Measurements from ENCODE around the gene MDH1B.

Gene MDH1B

GRCh38 chr2:206797376-206797775 is 32.2 kb upstream of the MDH1B start:
- no peak for ATAC-seq (replicated peaks; ENCODE audit: extremely low read depth, poor library complexity, severe bottlenecking)

GRCh38 chr2:206792645-206793044 is 27.5 kb upstream of the MDH1B start:
- no peak for DNase-seq (ENCODE audit: low spot score in 2 of 2)
- Mint-ChIP-seq H3K4me1 (no peaks in the 10 kb centered on the region), H3K9me3 (no peaks in the 10 kb centered on the region), H3K4me3 (no peak overlapping the region), H3K36me3 (ENCODE audit: insufficient read depth) (peaks cover 47% of the 10 kb centered on the region), H3K27ac (ENCODE audit: low read depth) (no peak overlapping the region), H3K27me3 (no peaks in the 10 kb centered on the region)
- ATAC-seq (replicated peaks; ENCODE audit: extremely low read depth, poor library complexity, severe bottlenecking) = no peak

More at GRCh38 chr2:206797376-206797775, 32.2 kb upstream of the MDH1B start:
- peaks cover 9% of the 10 kb centered on the region for H3K4me1 Mint-ChIP-seq
- no peak overlapping the region for H3K27ac Mint-ChIP-seq (ENCODE audit: low read depth)
- no peak for DNase-seq (ENCODE audit: low spot score in 2 of 2)
- H3K36me3 Mint-ChIP-seq (ENCODE audit: insufficient read depth) = peaks cover 10% of the 10 kb centered on the region
- no peaks in the 10 kb centered on the region for H3K27me3 Mint-ChIP-seq
- no peaks in the 10 kb centered on the region for H3K9me3 Mint-ChIP-seq
- H3K4me3 Mint-ChIP-seq = no peak overlapping the region

GRCh38 chr2:206790311-206790935 is 25.3 kb upstream of the MDH1B start:
- peak overlapping the region; percentile 62 for H3K27ac Mint-ChIP-seq (ENCODE audit: low read depth)
- H3K4me3 Mint-ChIP-seq = no peak overlapping the region
- no peak for DNase-seq (ENCODE audit: low spot score in 2 of 2)
- no peaks in the 10 kb centered on the region for H3K27me3 Mint-ChIP-seq
- H3K9me3 Mint-ChIP-seq = no peaks in the 10 kb centered on the region
- H3K4me1 Mint-ChIP-seq = no peaks in the 10 kb centered on the region
- H3K36me3 Mint-ChIP-seq (ENCODE audit: insufficient read depth) = peaks cover 57% of the 10 kb centered on the region
- ATAC-seq (replicated peaks; ENCODE audit: extremely low read depth, poor library complexity, severe bottlenecking) = no peak

GRCh38 chr2:206784559-206785353 is 19.6 kb upstream of the MDH1B start:
- peaks cover 8% of the 10 kb centered on the region for H3K9me3 Mint-ChIP-seq
- no peak overlapping the region for H3K4me3 Mint-ChIP-seq
- peaks cover 58% of the 10 kb centered on the region for H3K36me3 Mint-ChIP-seq (ENCODE audit: insufficient read depth)
- H3K4me1 Mint-ChIP-seq = peaks cover 21% of the 10 kb centered on the region
- ATAC-seq (replicated peaks; ENCODE audit: extremely low read depth, poor library complexity, severe bottlenecking) = no peak
- no peaks in the 10 kb centered on the region for H3K27me3 Mint-ChIP-seq
- no peak for DNase-seq (ENCODE audit: low spot score in 2 of 2)
- H3K27ac Mint-ChIP-seq (ENCODE audit: low read depth) = no peak overlapping the region

GRCh38 chr2:206783718-206784117 is 18.6 kb upstream of the MDH1B start:
- peaks cover 54% of the 10 kb centered on the region for H3K36me3 Mint-ChIP-seq (ENCODE audit: insufficient read depth)

GRCh38 chr2:206780671-206781070 is 15.5 kb upstream of the MDH1B start:
- H3K36me3 Mint-ChIP-seq (ENCODE audit: insufficient read depth) = peaks cover 44% of the 10 kb centered on the region
- H3K4me3 Mint-ChIP-seq = no peak overlapping the region
- no peak for ATAC-seq (replicated peaks; ENCODE audit: extremely low read depth, poor library complexity, severe bottlenecking)
- H3K9me3 Mint-ChIP-seq = peaks cover 12% of the 10 kb centered on the region
- peak overlapping the region; percentile 37 for H3K27ac Mint-ChIP-seq (ENCODE audit: low read depth)
- no peak for DNase-seq (ENCODE audit: low spot score in 2 of 2)
- H3K4me1 Mint-ChIP-seq = peaks cover 41% of the 10 kb centered on the region
- H3K27me3 Mint-ChIP-seq = no peaks in the 10 kb centered on the region

More at GRCh38 chr2:206783718-206784117, 18.6 kb upstream of the MDH1B start:
- Mint-ChIP-seq H3K27ac (ENCODE audit: low read depth) (no peak overlapping the region), H3K27me3 (no peaks in the 10 kb centered on the region), H3K4me1 (peaks cover 31% of the 10 kb centered on the region), H3K4me3 (no peak overlapping the region), H3K9me3 (peaks cover 12% of the 10 kb centered on the region)
- DNase-seq (ENCODE audit: low spot score in 2 of 2) (no peak), ATAC-seq (replicated peaks; ENCODE audit: extremely low read depth, poor library complexity, severe bottlenecking) (no peak)

GRCh38 chr2:206776432-206776831 is 11.3 kb upstream of the MDH1B start:
- H3K4me1 Mint-ChIP-seq = peaks cover 45% of the 10 kb centered on the region
- peaks cover 12% of the 10 kb centered on the region for H3K9me3 Mint-ChIP-seq
- no peak for ATAC-seq (replicated peaks; ENCODE audit: extremely low read depth, poor library complexity, severe bottlenecking)
- no peak for DNase-seq (ENCODE audit: low spot score in 2 of 2)
- H3K27ac Mint-ChIP-seq (ENCODE audit: low read depth) = peak overlapping the region; percentile 51
- no peaks in the 10 kb centered on the region for H3K27me3 Mint-ChIP-seq
- H3K4me3 Mint-ChIP-seq = no peak overlapping the region
- H3K36me3 Mint-ChIP-seq (ENCODE audit: insufficient read depth) = peaks cover 52% of the 10 kb centered on the region

- Mint-ChIP-seq H3K27me3 (no peaks in the 10 kb centered on the region), H3K4me3 (no peak overlapping the region), H3K36me3 (ENCODE audit: insufficient read depth) (peaks cover 52% of the 10 kb centered on the region), H3K9me3 (peaks cover 5% of the 10 kb centered on the region), H3K27ac (ENCODE audit: low read depth) (no peak overlapping the region), H3K4me1 (peaks cover 39% of the 10 kb centered on the region)
- ATAC-seq (replicated peaks; ENCODE audit: extremely low read depth, poor library complexity, severe bottlenecking) = no peak
- no peak for DNase-seq (ENCODE audit: low spot score in 2 of 2)
Observed at GRCh38 chr2:206774871-206775270, 9.7 kb upstream of the MDH1B start.

- Mint-ChIP-seq H3K4me1 (peaks cover 16% of the 10 kb centered on the region), H3K4me3 (no peak overlapping the region), H3K27me3 (no peaks in the 10 kb centered on the region), H3K36me3 (ENCODE audit: insufficient read depth) (peaks cover 22% of the 10 kb centered on the region), H3K9me3 (no peaks in the 10 kb centered on the region), H3K27ac (ENCODE audit: low read depth) (peak overlapping the region; percentile 91)
- DNase-seq (ENCODE audit: low spot score in 2 of 2) (no peak), ATAC-seq (replicated peaks; ENCODE audit: extremely low read depth, poor library complexity, severe bottlenecking) (no peak)
Observed at GRCh38 chr2:206766057-206766930, 1.2 kb upstream of the MDH1B start.

- ATAC-seq (replicated peaks; ENCODE audit: extremely low read depth, poor library complexity, severe bottlenecking) = no peak
- no peak for DNase-seq (ENCODE audit: low spot score in 2 of 2)
- Mint-ChIP-seq H3K4me3 (no peak overlapping the region), H3K27me3 (no peaks in the 10 kb centered on the region), H3K27ac (ENCODE audit: low read depth) (peak overlapping the region; percentile 91), H3K4me1 (peaks cover 16% of the 10 kb centered on the region), H3K36me3 (ENCODE audit: insufficient read depth) (peaks cover 14% of the 10 kb centered on the region), H3K9me3 (no peaks in the 10 kb centered on the region)
Observed at GRCh38 chr2:206764673-206765241, 371 bp downstream of the MDH1B start.

GRCh38 chr2:206756816-206757215 is 8.3 kb downstream of the MDH1B start:
- ATAC-seq (replicated peaks; ENCODE audit: extremely low read depth, poor library complexity, severe bottlenecking) (no peak), DNase-seq (ENCODE audit: low spot score in 2 of 2) (no peak)
- Mint-ChIP-seq H3K9me3 (no peaks in the 10 kb centered on the region), H3K4me3 (no peak overlapping the region), H3K27me3 (peaks cover 24% of the 10 kb centered on the region), H3K27ac (ENCODE audit: low read depth) (no peak overlapping the region), H3K4me1 (no peaks in the 10 kb centered on the region), H3K36me3 (ENCODE audit: insufficient read depth) (no peaks in the 10 kb centered on the region)

- no peaks in the 10 kb centered on the region for H3K4me1 Mint-ChIP-seq
- H3K4me3 Mint-ChIP-seq = no peak overlapping the region
- H3K27ac Mint-ChIP-seq (ENCODE audit: low read depth) = no peak overlapping the region
- ATAC-seq (replicated peaks; ENCODE audit: extremely low read depth, poor library complexity, severe bottlenecking) (no peak), DNase-seq (ENCODE audit: low spot score in 2 of 2) (no peak)
- H3K27me3 Mint-ChIP-seq = peaks cover 44% of the 10 kb centered on the region
- no peaks in the 10 kb centered on the region for H3K9me3 Mint-ChIP-seq
- H3K36me3 Mint-ChIP-seq (ENCODE audit: insufficient read depth) = no peaks in the 10 kb centered on the region
Observed at GRCh38 chr2:206740800-206741199, 24.3 kb downstream of the MDH1B start.
